Measurements from ENCODE around the gene LAMTOR1.

GRCh38 chr11:72112143-72112977, 9.3 kb upstream of the LAMTOR1 start, which contains the start of gene ANAPC15:
- TF ChIP-seq CTCF (IDR thresholded peaks at IDR 0.05) = no peak
- peak; percentile 92 for TF ChIP-seq POLR2A (IDR thresholded peaks at IDR 0.05)
